RWPE1 (cell line): ENCODE data around the gene PHB1.
"Not testable (repeated sequence)": the region's sequence is repeated elsewhere in the genome, so short reads cannot be mapped to it uniquely, and the experiment has no call there.

Experiments used
- CTCF ChIA-PET: fragments of 350-600 bp; sonication (Branson Sonifier 250); formaldehyde crosslinking; extraction: SDS; loops from one replicate; lab custom pipeline; 2021; lab: Yijun Ruan, JAX
- POLR2A ChIA-PET: fragments of 400-600 bp; formaldehyde crosslinking; extraction: SDS; loops from one replicate; lab custom pipeline; 2020; ENCODE audit warnings: antibody characterized with exemption; ENCODE audit not compliant: low non-redundant PET; lab: Yijun Ruan, JAX
- DNase-seq: peaks from one replicate; pipeline ENCODE4 v3.0.0; 2012; ENCODE audit warnings: low spot score
- H3K27ac ChIP-seq: fragments of 450-650 bp; 2 replicates; pipeline ENCODE4 v1.5.1; 2017
- CTCF ChIP-seq: fragments of 450-650 bp; conservative IDR thresholded peaks from 2 replicates; pipeline ENCODE4 v1.5.1; 2017; ENCODE audit warnings: low read depth, mild to moderate bottlenecking

PHB1 gene

DNA sequence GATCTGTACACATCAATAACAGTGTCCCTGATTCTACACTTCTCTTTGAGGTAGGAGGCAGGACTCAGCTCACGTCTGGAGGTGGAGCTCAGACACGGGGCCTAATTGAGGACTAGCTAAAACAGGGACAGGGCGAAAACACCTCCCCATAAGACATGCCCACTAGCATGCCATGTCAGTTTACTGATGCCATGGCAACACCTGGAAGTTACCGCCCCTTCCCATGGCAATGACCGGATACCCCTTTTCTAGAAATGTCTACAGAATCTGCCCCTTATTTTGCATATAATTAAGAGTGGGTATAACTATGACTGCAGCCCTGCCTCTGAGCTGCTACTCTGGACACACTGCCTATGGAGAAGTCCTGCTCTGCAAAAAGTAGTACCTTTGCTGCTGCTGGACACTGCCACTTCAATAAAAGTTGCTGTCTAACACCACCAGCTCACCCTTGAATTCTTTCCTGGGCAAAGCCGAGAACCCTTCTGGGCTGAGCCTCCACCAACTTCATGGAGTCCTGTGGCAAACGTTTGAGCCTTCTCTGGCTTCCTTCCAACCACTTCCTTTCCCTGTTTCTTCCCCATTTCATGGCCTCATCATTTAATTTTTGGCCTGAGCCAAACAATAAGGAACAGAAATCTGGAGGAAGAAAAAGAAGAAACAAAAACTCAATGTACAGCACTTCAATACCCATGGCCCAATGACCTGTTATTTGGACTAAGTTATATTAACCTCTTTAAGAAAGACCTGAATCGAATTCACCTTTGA is 21.0 kb downstream of the PHB1 start:
- TF ChIP-seq CTCF = no peak
- no peak overlapping the region for H3K27ac ChIP-seq
- no peak for DNase-seq
- ChIA-PET CTCF (interaction anchor here (0.7 kb wide), 1 partner anchor 348 kb away, joined by 5 read pairs; no protein-coding TSS in a partner anchor), POLR2A (no interaction called here)

DNA sequence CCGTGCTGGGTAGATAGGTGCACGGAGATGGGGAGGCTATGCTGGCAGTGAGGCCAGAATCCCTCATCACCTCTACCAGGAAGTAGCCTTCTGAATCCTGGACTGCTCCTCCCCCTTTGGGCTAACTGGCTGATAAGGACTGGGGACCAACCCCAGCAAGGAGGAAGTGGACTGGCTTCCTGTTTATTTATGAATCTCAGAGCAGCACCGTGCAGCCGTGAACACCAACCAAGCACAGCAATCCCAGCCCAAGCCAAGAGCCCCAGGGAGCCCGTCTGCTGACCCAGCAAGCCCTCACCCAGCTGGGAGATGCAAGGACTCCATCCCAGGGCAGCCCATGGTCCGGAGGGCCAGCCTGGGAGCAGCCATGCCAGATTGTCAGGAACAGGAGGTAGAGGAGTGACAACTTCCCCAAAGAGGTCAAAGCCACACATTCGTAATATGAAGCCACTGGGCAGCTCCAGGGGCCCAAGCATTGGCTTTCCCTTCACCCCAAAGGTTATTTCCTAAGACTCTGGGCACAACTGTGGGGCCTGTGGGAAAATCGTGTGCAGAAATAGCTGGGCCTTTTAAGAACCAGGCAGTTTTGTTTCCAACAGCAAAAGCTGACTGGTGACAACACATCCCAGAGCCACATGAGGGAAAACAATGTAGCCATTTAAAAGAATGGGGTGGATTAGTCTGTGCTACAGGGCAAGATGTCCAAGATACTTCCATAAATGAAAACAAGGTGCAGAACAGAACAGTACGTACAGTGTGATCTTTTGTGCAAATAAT is 23.9 kb downstream of the PHB1 start:
- H3K27ac ChIP-seq = no peak overlapping the region
- ChIA-PET CTCF (interaction anchor here (0.6 to 1.0 kb wide), 4 partner anchors 17 to 909 kb away, joined by 3 to 4 read pairs (median 3); no protein-coding TSS in a partner anchor), POLR2A (no interaction called here)
- no peak for TF ChIP-seq CTCF
- no peak for DNase-seq

GRCh38 chr17:49389514-49390347 is 25.0 kb downstream of the PHB1 start:
- not testable (repeated sequence) for H3K27ac ChIP-seq
- POLR2A ChIA-PET = interaction anchor here (0.6 kb wide), 1 partner anchor 91 kb away, joined by 3 read pairs; no protein-coding TSS in a partner anchor
- peak; percentile 68 for DNase-seq
- CTCF ChIA-PET = interaction anchor here (0.6 to 0.7 kb wide), 2 partner anchors 43 to 167 kb away, joined by 3 to 5 read pairs; no protein-coding TSS in a partner anchor

DNA sequence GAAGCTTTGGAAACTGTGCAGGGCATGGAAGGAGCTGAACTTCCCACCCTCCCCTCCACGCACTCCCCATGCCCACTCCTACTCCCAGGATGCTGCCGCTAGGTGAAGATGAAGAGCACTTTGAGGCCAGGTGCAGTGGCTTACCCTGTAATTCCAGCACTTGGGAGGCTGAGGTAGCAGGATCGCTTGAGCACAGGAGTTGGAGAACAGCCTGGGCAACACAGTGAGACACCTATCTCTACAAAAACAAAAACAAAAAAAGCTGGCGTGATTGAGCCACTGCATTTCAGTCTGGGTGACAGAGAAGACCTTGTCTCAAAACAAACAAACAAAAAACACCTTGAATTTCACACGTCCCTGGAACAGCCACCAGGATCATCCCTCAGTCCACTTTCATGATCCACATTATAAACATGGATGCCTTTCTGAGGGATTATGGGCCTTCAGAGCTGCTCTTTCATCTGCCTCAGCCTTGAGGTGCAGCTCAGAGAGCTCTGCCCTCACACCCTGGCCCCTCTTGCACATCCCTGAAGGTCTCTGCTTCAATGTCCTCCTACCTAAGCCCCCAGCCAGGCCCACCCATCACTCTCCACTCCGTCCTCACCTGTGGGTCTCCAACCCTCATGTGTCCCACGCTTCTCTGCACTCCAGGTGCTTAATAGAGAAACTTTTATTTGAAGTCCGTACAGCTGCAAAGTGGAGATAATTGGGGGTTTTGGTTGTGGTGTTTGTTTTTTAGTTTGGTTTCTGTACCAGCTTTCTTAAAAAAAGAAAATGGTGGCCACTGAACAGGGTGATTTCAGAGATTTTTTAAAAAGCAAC is 25.8 kb downstream of the PHB1 start:
- ChIA-PET POLR2A (interaction anchor here (0.6 kb wide), 1 partner anchor 90 kb away, joined by 3 read pairs; no protein-coding TSS in a partner anchor), CTCF (interaction anchor here (0.6 to 0.7 kb wide), 3 partner anchors 29 to 102 kb away, joined by 3 to 5 read pairs (median 3); no protein-coding TSS in a partner anchor)
- no peak for TF ChIP-seq CTCF
- DNase-seq = no peak
- no peak overlapping the region for H3K27ac ChIP-seq

DNA sequence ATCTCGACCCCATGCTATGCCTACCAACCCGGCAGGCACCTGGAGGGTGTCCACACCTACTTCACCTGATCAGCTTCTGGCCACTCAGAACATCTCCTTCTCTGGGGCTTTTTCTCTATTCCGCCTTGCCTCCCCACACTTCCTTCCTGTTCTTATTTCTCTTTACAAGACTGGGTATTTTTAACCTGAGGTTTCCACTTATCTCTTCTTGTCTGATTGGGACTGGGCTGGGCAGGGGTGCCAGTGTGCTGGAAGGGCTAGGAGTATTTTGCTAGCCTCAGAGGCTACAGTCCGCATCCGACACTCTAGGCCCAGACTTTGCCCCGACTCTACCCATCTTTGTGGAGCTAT is 26.4 kb downstream of the PHB1 start:
- H3K27ac ChIP-seq = no peak overlapping the region
- CTCF ChIA-PET = interaction anchor here (0.6 kb wide), 1 partner anchor 28 kb away, joined by 3 read pairs; no protein-coding TSS in a partner anchor
- no peak for TF ChIP-seq CTCF
- DNase-seq = no peak
- POLR2A ChIA-PET = no interaction called here

- no peak for TF ChIP-seq CTCF
Observed at GRCh38 chr17:49387498-49388289, 27.0 kb downstream of the PHB1 start.

More at GRCh38 chr17:49387498-49388289, 27.0 kb downstream of the PHB1 start:
- CTCF ChIA-PET = no interaction called here
- no peak overlapping the region for H3K27ac ChIP-seq
- POLR2A ChIA-PET = no interaction called here
- no peak for DNase-seq
